ENCODE measurements around the gene BCL3.

The BCL3 gene

GRCh38 chr19:44796701-44797115 lies 48.2 kb downstream of the BCL3 start:
- DNase-seq, result peak; percentile 55

- DNase-seq, result no peak
Measured at GRCh38 chr19:44799627-44800346, 51.3 kb downstream of the BCL3 start.

- peak; percentile 60 for DNase-seq
Measured at GRCh38 chr19:44800461-44800860, 52.0 kb downstream of the BCL3 start.

- DNase-seq, result peak; percentile 14
Measured at GRCh38 chr19:44803442-44804428, 55.2 kb downstream of the BCL3 start.

- no peak for DNase-seq
Measured at GRCh38 chr19:44806291-44806690, 57.8 kb downstream of the BCL3 start.

- peak; percentile 33 for DNase-seq
Measured at GRCh38 chr19:44807162-44807561, 58.7 kb downstream of the BCL3 start.

GRCh38 chr19:44807652-44808462 lies 59.3 kb downstream of the BCL3 start:
- no peak for DNase-seq

GRCh38 chr19:44808463-44809371 lies 60.2 kb downstream of the BCL3 start, which contains the start of gene BCAM:
Gene BCAM, plus strand, starts transcription at chr19:44809103. Its CDS starts 22 bp downstream, at chr19:44809125.
- DNase-seq, result no peak

Measured in NCI-H748 treated with DMSO at 0.1 percent for 48 hours (cell line).